ENCODE data around the gene DSCAM.

The DSCAM gene

DNA sequence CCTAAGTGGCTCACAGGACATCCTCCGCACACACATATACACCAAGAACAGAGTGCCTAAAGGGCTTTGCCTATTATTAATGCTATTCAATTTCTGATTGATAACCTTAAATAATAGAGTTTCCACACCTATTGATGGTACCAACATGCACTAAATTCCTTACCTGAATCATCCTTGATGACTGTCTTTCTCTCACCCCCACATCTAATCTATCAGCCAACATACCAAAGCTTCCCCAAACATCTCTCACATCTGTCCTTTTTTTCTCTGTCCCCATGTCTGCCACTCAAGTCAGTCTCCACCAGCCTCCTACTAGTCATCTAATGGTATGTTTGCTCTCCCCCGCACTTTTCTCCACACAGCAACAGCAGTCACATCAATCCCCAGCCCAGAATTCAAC, 174.4 kb downstream of the DSCAM start:
- Histone ChIP-seq H3K36me3 (ENCODE audit: control insufficient read depth, insufficient read depth, low read length) (no peaks in the 10 kb centered on the region), H3K27me3 (ENCODE audit: control insufficient read depth, insufficient read depth, low read length) (no peaks in the 10 kb centered on the region)

DNA sequence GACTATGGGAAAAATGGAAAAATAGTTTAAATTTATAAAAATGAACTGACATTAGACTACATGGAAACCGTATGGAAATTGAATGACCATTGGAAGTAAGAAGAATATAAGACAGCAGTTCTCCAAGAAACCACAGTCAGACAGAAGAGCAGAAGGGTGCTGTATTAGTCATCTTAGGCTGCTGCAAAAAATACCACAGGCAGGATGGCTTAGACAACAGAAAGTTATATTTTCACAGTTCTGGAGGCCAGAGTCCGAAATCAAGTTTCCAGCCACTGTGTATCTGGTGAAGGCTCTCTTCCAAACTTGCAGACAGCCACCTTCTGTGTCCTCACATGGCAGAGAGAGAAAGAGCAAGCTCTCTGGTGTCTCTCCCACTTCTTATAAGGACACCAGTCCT, 175.2 kb downstream of the DSCAM start:
- Histone ChIP-seq H3K9ac (ENCODE audit: low read length) (no peak overlapping the region), H3K36me3 (ENCODE audit: control insufficient read depth, insufficient read depth, low read length) (no peaks in the 10 kb centered on the region), H3K9me3 (ENCODE audit: control insufficient read depth, low read length) (no peaks in the 10 kb centered on the region), H3K4me1 (ENCODE audit: control insufficient read depth, insufficient read depth, low read length) (no peaks in the 10 kb centered on the region), H3K4me3 (ENCODE audit: low read length) (no peak overlapping the region), H3K27me3 (ENCODE audit: control insufficient read depth, insufficient read depth, low read length) (no peaks in the 10 kb centered on the region)

More for the DNA sequence above, 174.4 kb downstream of the DSCAM start:
- H3K9me3 ChIP-seq (ENCODE audit: control insufficient read depth, low read length) = no peaks in the 10 kb centered on the region
- no peak overlapping the region for H3K9ac ChIP-seq (ENCODE audit: low read length)
- no peaks in the 10 kb centered on the region for H3K4me1 ChIP-seq (ENCODE audit: control insufficient read depth, insufficient read depth, low read length)
- no peak overlapping the region for H3K4me3 ChIP-seq (ENCODE audit: low read length)

DNA sequence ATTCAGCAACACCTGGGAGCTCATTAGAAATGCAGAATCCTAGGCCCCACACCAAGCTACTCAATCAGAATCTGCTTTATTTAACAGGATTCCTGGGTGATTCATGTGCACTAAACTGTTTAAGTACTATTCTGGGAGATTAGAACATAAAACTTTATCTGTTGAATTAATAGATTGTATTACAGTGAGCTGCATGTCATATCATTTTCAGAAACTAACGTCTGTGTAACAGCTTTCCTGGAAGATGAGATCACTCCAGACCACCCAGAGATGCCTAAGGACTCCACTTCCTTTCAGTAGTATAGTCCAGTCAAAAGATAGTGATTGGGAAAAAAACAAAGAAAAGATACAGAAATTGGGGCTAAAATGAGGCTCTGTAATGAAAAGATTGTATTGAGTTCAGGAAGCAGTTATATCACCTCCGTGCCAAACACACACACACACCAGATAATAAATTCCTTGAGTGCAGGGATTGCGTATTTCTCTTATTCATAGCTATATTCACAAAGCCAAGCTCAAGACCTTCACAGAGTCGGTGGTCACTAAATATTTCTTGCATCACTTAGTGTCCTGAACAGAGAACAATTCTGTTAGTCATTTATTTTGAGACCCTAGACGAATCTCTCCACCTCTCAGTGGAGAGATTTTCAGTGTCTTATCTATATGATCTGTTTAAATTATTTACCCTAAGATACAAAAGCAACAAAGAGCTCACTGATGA, 178.2 kb downstream of the DSCAM start:
- Histone ChIP-seq H3K9me3 (ENCODE audit: control insufficient read depth, low read length) (no peaks in the 10 kb centered on the region), H3K36me3 (ENCODE audit: control insufficient read depth, insufficient read depth, low read length) (no peaks in the 10 kb centered on the region), H3K4me1 (ENCODE audit: control insufficient read depth, insufficient read depth, low read length) (no peaks in the 10 kb centered on the region), H3K9ac (ENCODE audit: low read length) (no peak overlapping the region), H3K4me3 (ENCODE audit: low read length) (no peak overlapping the region), H3K27me3 (ENCODE audit: control insufficient read depth, insufficient read depth, low read length) (no peaks in the 10 kb centered on the region)

DNA sequence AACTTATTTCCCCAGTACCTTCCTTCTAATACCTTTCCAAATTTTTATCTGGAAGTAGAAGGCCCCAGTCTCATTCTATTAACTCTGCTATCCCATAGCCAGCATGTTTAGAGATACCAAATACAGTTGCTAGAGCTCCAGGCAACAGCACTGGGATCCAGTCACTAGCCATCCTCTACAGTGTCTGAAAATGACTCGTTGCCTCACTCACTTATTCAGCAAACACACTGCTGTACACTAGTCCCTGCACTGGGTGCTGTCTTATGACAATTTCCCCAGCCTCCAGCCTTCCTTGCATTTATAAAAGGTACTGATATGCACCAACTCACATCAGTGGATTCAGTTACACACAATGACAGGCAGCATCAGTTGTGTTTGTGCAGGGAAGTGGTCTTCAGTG, 179.0 kb downstream of the DSCAM start:
- Histone ChIP-seq H3K4me1 (ENCODE audit: control insufficient read depth, insufficient read depth, low read length) (no peaks in the 10 kb centered on the region), H3K9ac (ENCODE audit: low read length) (no peak overlapping the region), H3K36me3 (ENCODE audit: control insufficient read depth, insufficient read depth, low read length) (no peaks in the 10 kb centered on the region), H3K27me3 (ENCODE audit: control insufficient read depth, insufficient read depth, low read length) (no peaks in the 10 kb centered on the region), H3K4me3 (ENCODE audit: low read length) (no peak overlapping the region), H3K9me3 (ENCODE audit: control insufficient read depth, low read length) (no peaks in the 10 kb centered on the region)

DNA sequence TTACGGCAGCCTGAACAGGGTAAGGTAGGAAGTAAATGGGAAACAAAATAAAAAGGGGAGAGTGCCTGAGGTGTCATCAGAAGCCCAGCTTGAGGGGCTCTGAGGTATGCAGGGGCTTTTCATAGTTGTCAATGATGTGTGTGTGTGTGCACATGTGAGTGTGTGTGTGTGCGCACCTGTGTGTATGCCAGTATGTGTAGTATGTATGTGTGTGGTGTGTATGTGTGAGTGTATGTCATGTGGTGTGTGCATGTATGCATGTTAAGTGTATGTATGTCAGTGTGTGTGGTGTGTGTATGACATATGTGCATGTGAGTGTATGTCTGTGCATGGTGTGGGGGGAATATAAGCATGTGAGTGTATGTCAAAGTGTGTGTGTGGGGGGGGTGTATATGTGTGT, 184.1 kb downstream of the DSCAM start:
- Histone ChIP-seq H3K9me3 (ENCODE audit: control insufficient read depth, low read length) (no peaks in the 10 kb centered on the region), H3K9ac (ENCODE audit: low read length) (no peak overlapping the region), H3K27me3 (ENCODE audit: control insufficient read depth, insufficient read depth, low read length) (no peaks in the 10 kb centered on the region), H3K4me3 (ENCODE audit: low read length) (no peak overlapping the region), H3K4me1 (ENCODE audit: control insufficient read depth, insufficient read depth, low read length) (no peaks in the 10 kb centered on the region), H3K36me3 (ENCODE audit: control insufficient read depth, insufficient read depth, low read length) (no peaks in the 10 kb centered on the region)

DNA sequence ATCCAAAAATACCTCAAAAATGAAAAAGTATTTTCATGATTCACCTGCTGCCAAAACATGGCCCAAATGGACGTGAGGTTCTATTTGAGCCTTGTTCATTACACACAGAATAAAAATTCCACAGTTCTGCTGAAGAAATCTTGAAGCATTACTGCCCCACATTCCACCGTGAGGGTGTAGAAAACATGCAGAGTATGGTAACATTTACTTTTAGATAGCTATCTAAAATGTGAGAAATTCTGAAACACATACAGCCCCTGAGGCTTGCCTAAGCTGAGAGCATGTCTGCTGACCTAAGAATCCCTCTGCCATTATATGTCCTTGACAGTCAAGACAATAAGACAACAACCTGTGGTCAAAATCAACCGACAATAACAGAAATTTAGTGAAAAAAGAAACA, 186.5 kb downstream of the DSCAM start:
- Histone ChIP-seq H3K9me3 (ENCODE audit: control insufficient read depth, low read length) (no peaks in the 10 kb centered on the region), H3K27me3 (ENCODE audit: control insufficient read depth, insufficient read depth, low read length) (no peaks in the 10 kb centered on the region), H3K36me3 (ENCODE audit: control insufficient read depth, insufficient read depth, low read length) (no peaks in the 10 kb centered on the region), H3K4me1 (ENCODE audit: control insufficient read depth, insufficient read depth, low read length) (no peaks in the 10 kb centered on the region), H3K4me3 (ENCODE audit: low read length) (no peak overlapping the region), H3K9ac (ENCODE audit: low read length) (no peak overlapping the region)

DNA sequence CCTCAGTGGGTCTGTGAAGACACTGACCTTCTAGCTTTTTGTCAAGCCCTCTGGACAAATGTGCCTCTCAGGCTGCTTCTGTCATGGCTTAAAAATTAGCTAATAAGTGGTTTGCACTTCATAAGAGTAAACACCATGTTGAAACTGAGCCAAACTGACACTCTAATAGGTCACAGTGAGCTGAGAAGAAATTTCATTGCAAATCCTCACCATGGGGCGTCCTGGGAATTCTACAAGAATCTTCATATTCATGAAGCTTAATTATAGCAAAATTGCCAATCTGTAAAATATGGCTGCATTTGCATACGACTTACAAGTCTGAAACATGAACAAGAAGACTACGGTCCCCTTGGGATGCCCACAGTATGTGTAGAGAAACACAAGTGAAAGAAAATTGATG, 188.6 kb downstream of the DSCAM start:
- no peaks in the 10 kb centered on the region for H3K36me3 ChIP-seq (ENCODE audit: control insufficient read depth, insufficient read depth, low read length)
- H3K27me3 ChIP-seq (ENCODE audit: control insufficient read depth, insufficient read depth, low read length) = no peaks in the 10 kb centered on the region
- no peak overlapping the region for H3K4me3 ChIP-seq (ENCODE audit: low read length)
- no peaks in the 10 kb centered on the region for H3K4me1 ChIP-seq (ENCODE audit: control insufficient read depth, insufficient read depth, low read length)
- no peaks in the 10 kb centered on the region for H3K9me3 ChIP-seq (ENCODE audit: control insufficient read depth, low read length)
- H3K9ac ChIP-seq (ENCODE audit: low read length) = no peak overlapping the region

DNA sequence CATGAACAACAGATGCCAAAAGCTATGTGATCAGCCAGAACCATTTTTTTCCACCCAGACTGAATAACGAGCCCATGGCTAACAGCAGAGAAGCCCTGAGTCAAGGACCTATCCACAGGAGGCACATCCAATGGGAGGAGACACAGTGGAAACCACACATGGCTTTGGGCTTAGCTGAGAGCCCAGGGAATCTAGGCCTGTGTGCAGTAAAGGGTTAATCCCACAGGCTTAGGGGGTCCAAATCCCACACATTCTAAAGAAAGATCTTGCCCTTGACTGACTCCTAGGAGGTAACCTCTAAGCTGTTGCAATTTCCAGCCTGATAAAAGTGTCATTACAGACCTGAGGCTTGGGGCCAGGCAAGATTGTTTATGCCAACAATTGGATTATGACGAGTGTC, 194.5 kb downstream of the DSCAM start:
- H3K4me1 ChIP-seq (ENCODE audit: control insufficient read depth, insufficient read depth, low read length) = no peaks in the 10 kb centered on the region
- no peaks in the 10 kb centered on the region for H3K36me3 ChIP-seq (ENCODE audit: control insufficient read depth, insufficient read depth, low read length)
- no peak overlapping the region for H3K4me3 ChIP-seq (ENCODE audit: low read length)
- no peak overlapping the region for H3K9ac ChIP-seq (ENCODE audit: low read length)
- no peaks in the 10 kb centered on the region for H3K27me3 ChIP-seq (ENCODE audit: control insufficient read depth, insufficient read depth, low read length)
- no peaks in the 10 kb centered on the region for H3K9me3 ChIP-seq (ENCODE audit: control insufficient read depth, low read length)

DNA sequence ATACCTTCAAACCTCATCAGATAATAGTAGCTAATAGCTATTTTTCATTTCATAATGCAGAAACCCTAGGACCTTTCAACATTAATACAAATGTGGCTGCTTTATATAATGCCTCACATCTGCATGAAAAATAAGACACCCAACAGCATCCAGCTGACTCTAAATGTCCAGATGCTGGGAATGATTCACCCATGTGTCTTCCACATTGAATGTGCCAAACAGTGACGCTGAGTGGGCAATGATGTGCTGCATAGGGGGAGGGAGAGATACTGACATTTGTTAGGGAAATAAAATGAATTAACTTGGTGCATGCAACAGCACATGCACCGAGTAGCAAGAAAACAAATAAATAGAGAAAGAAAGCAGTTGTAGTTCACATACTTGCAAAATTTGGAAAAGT, 199.3 kb downstream of the DSCAM start:
- H3K27me3 ChIP-seq (ENCODE audit: control insufficient read depth, insufficient read depth, low read length) = no peaks in the 10 kb centered on the region
- H3K4me3 ChIP-seq (ENCODE audit: low read length) = no peak overlapping the region
- no peaks in the 10 kb centered on the region for H3K4me1 ChIP-seq (ENCODE audit: control insufficient read depth, insufficient read depth, low read length)
- no peaks in the 10 kb centered on the region for H3K36me3 ChIP-seq (ENCODE audit: control insufficient read depth, insufficient read depth, low read length)
- H3K9ac ChIP-seq (ENCODE audit: low read length) = no peak overlapping the region
- no peaks in the 10 kb centered on the region for H3K9me3 ChIP-seq (ENCODE audit: control insufficient read depth, low read length)

DNA sequence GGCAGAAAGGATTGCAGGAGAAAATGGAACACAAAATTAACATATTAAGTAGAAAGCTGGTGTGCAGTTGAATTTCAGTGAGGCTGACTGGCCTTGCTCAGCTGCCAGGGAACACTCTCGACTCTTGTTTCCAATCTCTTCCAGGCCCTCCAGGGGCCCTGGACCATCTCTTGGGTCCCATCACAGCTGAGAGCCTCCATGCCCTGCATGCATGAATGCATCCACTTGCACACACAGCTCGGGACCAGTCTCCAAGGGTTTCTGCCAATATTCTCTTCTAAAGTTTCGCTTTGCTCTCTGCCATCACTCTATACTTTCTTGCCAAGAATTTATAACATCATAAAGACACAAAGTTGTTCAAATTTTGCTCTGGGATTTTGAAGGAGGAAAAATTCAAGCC, 200.3 kb downstream of the DSCAM start:
- Histone ChIP-seq H3K9ac (ENCODE audit: low read length) (no peak overlapping the region), H3K27me3 (ENCODE audit: control insufficient read depth, insufficient read depth, low read length) (no peaks in the 10 kb centered on the region), H3K9me3 (ENCODE audit: control insufficient read depth, low read length) (no peaks in the 10 kb centered on the region), H3K4me1 (ENCODE audit: control insufficient read depth, insufficient read depth, low read length) (no peaks in the 10 kb centered on the region), H3K36me3 (ENCODE audit: control insufficient read depth, insufficient read depth, low read length) (no peaks in the 10 kb centered on the region), H3K4me3 (ENCODE audit: low read length) (no peak overlapping the region)

DNA sequence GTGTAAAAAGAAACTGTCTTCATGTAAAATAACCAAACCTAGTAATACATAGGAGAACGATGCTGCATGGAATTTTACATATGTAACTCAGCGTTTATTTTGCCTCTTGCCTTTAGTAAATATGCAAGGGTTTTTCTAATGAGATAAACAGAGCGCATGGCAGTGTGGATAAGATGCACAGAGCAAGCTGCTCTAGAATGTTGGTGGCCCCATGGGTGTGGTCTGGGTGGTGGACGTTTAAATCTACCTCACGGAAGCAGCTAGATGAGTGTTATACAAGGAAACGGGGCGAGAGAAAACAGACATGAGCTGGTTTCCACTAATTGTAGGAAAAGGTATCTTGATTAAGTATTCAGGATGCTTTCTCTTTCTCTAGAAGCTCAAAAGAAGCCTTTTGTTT, 205.9 kb downstream of the DSCAM start:
- Histone ChIP-seq H3K36me3 (ENCODE audit: control insufficient read depth, insufficient read depth, low read length) (no peaks in the 10 kb centered on the region), H3K4me1 (ENCODE audit: control insufficient read depth, insufficient read depth, low read length) (no peaks in the 10 kb centered on the region), H3K27me3 (ENCODE audit: control insufficient read depth, insufficient read depth, low read length) (no peaks in the 10 kb centered on the region), H3K9me3 (ENCODE audit: control insufficient read depth, low read length) (no peaks in the 10 kb centered on the region), H3K9ac (ENCODE audit: low read length) (no peak overlapping the region), H3K4me3 (ENCODE audit: low read length) (no peak overlapping the region)

DNA sequence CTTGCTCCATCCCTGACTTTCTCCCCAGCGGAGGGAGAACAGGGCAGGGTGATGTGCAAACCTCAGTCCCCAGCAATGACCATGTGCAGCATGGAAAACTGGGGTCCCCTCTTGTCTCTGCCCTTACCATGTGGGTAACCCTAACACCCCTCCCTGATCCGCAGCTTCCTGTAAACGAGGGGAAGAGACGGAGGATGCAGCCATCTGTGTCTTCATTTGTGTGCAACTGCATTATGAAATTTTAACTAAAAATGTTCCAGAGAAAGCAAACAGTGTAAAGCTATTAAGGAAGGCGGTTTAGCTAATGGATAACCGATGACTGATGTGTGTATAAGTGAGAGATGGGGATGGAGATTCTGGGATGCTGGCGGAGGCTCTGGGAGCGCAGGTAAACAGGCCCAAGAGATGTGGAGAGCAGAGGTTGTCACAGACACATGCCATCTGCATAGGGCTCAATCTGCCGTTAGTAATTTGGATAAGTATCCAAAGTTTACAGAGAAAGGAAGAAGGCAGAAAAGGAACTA, 206.6 kb downstream of the DSCAM start:
- H3K9ac ChIP-seq (ENCODE audit: low read length) = no peak overlapping the region
- no peaks in the 10 kb centered on the region for H3K4me1 ChIP-seq (ENCODE audit: control insufficient read depth, insufficient read depth, low read length)
- no peaks in the 10 kb centered on the region for H3K9me3 ChIP-seq (ENCODE audit: control insufficient read depth, low read length)
- no peaks in the 10 kb centered on the region for H3K36me3 ChIP-seq (ENCODE audit: control insufficient read depth, insufficient read depth, low read length)
- H3K4me3 ChIP-seq (ENCODE audit: low read length) = no peak overlapping the region
- no peaks in the 10 kb centered on the region for H3K27me3 ChIP-seq (ENCODE audit: control insufficient read depth, insufficient read depth, low read length)
